ENCODE results near the gene SNX1.

GRCh38 chr15:64133623-64134344, 38.0 kb downstream of the SNX1 start:
- TF ChIP-seq CEBPB (IDR thresholded peaks at IDR 0.05) (no peak), RAD21 (conservative IDR thresholded peaks at IDR 0.05 in 1 of 2, IDR thresholded peaks at IDR 0.05 in 1 of 2) (no peak), CTCF (IDR thresholded peaks at IDR 0.05) (no peak), ZSCAN20 (CRISPR knock-in tag; IDR thresholded peaks at IDR 0.05) (no peak), POLR2A (IDR thresholded peaks at IDR 0.05; ENCODE audit: low read length) (no peak), SREBF2 (IDR thresholded peaks at IDR 0.05) (no peak), USF2 (IDR thresholded peaks at IDR 0.05) (no peak), SMC3 (IDR thresholded peaks at IDR 0.05) (no peak)

Data from A549 (cell line).